ENCODE data around the gene ZNF821. TPM values are rescaled to one million over a fixed set of nuclear protein-coding genes. Genes with fewer than 3 reads are reported as not detected.

ZNF821 gene
- 2.9 and 6.1 TPM in 2 replicates for total RNA-seq

DNA sequence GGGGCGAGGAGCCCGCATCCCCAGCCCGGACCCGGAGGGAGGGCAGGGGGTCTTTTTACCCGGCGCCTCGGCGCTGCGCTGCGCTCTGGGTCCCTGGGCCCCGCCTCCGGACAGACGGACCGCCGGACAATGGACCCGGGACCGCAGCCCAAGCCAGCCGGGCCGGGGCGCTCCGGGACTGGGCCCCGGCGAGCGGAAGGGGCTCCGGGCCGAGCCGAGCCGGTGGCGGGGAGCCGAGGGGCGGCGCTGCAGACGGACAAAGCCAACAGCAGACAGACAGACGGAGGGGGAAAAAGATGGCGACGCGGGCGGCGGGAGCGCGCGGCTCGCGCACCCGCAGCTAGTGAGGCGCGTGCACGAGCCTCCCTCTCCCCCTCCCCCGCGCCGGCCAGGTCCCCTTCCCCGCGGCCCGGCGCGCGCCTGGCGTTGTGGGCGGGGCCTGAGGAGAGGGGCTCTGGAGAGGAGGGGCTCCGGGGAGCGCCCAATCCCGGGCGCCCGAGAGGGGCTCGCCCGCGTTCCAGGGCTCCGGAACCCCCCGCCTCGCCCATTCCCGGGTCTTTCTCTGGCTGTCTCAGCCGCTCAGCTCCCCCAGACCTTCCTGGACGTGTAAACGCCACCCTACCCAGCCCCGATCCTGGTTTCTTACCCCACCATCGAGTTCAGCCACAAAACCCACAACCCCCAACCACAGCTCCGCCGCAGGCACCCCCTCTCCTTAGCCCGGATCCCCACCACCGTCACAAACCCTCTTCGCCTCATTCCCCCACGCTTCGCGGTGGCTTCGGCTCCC, at the start of gene ZNF821:
Gene ZNF821 (minus strand): TSS at position 334 of the 790 bp plus-strand sequence. CDS start 4,236 bp downstream, outside the sequence.

DNA sequence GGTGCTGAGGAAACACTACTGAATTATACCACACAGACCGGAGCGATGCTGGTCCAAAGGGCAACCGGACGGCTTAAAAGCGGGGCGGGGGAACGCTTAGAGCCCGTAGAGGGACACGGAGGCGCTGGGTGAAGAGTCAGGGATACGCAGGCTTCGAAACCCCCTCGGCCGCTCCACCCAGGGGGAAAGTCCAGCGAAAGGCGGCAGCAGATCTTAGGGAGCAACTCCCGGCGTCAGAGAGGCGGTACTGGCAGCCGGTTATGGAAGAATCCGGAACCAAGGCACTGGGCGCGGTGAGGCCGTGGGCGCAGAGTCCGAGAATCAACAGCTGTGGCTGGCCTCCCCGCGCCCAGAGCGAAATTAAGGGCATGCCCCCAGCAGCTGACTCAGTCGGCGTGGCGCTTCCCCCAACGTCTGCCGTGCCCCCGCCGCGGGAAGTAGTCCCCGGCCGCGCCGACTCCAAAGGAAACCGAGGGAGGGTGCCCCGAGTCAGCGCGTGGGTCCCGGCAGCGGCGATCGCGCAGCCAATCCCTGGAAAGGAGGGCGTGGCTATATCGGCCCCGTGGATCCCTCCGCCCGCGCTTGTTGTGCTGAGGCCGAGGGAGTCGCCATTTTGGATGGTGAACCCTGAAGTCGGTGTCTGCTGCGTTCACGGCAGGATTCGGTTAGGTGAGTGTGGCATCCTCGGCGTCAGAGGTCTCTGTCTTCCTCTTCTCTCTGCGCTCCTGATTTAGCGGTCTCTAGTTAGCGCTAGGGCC, 11.1 kb upstream of the ZNF821 start, which contains the start of gene IST1:
Gene IST1 (plus strand): TSS at position 611 of the 758 bp plus-strand sequence. CDS start 20,110 bp downstream, outside the sequence.

GRCh38 chr16:71845639-71846430, 38.1 kb downstream of the ZNF821 start, which contains the start of gene ATXN1L:
ATXN1L (plus strand) TSS chr16:71845976; CDS start chr16:71849741, 3,765 bp downstream.

Other genes with a start within 250 kb of the ZNF821 start
- 6.0 and 7.2 TPM in 2 replicates for gene PHLPP2, start 159.5 kb downstream of the ZNF821 start, total RNA-seq
- 48.9 and 62.6 TPM in 2 replicates for gene AP1G1, start 75.3 kb downstream of the ZNF821 start, total RNA-seq
- gene ATXN1L, start 38.2 kb downstream of the ZNF821 start, total RNA-seq: 9.9 and 18.6 TPM in 2 replicates
- 93.4 and 120 TPM in 2 replicates for gene IST1, start 11.3 kb upstream of the ZNF821 start, total RNA-seq
- under 0.01 TPM in 1 of 2 replicates, not detected in the other for gene PKD1L3, start 116.2 kb upstream of the ZNF821 start, total RNA-seq
- 5.1 and 7.0 TPM in 2 replicates for gene DHODH, start 124.6 kb upstream of the ZNF821 start, total RNA-seq
- not detected in 2 replicates for gene HP, start 170.3 kb upstream of the ZNF821 start, total RNA-seq
- gene HPR, start 179.0 kb upstream of the ZNF821 start, total RNA-seq: not detected in 2 replicates
- 6.0 and 6.7 TPM in 2 replicates for gene TXNL4B, start 209.4 kb upstream of the ZNF821 start, total RNA-seq
- 27.9 and 32.9 TPM in 2 replicates for gene DHX38, start 209.7 kb upstream of the ZNF821 start, total RNA-seq

Data from mesangial cell (primary cell).